Measurements from ENCODE around the gene CTBP2.

- TF ChIP-seq, protein P1, sequence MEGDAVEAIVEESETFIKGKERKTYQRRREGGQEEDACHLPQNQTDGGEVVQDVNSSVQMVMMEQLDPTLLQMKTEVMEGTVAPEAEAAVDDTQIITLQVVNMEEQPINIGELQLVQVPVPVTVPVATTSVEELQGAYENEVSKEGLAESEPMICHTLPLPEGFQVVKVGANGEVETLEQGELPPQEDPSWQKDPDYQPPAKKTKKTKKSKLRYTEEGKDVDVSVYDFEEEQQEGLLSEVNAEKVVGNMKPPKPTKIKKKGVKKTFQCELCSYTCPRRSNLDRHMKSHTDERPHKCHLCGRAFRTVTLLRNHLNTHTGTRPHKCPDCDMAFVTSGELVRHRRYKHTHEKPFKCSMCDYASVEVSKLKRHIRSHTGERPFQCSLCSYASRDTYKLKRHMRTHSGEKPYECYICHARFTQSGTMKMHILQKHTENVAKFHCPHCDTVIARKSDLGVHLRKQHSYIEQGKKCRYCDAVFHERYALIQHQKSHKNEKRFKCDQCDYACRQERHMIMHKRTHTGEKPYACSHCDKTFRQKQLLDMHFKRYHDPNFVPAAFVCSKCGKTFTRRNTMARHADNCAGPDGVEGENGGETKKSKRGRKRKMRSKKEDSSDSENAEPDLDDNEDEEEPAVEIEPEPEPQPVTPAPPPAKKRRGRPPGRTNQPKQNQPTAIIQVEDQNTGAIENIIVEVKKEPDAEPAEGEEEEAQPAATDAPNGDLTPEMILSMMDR (IDR thresholded peaks at IDR 0.05 in 8 of 11, conservative IDR thresholded peaks at IDR 0.05 in 3 of 11): no peak
- no peak for TF ChIP-seq POLR2A (IDR thresholded peaks at IDR 0.05)
- TF ChIP-seq POLR2AphosphoS5 (IDR thresholded peaks at IDR 0.05): peak in 1 of 3 donors; percentile 62
These were observed 165.5 kb downstream of the CTBP2 start for GRCh38 chr10:124994573-124995473.

All from spleen (tissue), 7 donors.